Stimulated activated CD8-positive, alpha-beta memory T cell treated with anti-CD3 and anti-CD28 coated beads, Interleukin-4, amount 100 ng/mL, for 4 hours (primary cell): Measurements from ENCODE around the gene PLCXD1.
"Not testable (repeated sequence)": the region's sequence is repeated elsewhere in the genome, so short reads cannot be mapped to it uniquely, and the experiment has no call there.

ENCODE experiments used
- DNase-seq, 2 donors: peaks; one replicate each; pipeline ENCODE4 v3.0.0-alpha.2; 2020; ENCODE audit warnings: low read depth in 2 of 2, low spot score in 1 of 2

The PLCXD1 gene

GRCh38 chrX:291411-291901 is 10.3 kb downstream of the PLCXD1 start:
- no peak for DNase-seq

DNA sequence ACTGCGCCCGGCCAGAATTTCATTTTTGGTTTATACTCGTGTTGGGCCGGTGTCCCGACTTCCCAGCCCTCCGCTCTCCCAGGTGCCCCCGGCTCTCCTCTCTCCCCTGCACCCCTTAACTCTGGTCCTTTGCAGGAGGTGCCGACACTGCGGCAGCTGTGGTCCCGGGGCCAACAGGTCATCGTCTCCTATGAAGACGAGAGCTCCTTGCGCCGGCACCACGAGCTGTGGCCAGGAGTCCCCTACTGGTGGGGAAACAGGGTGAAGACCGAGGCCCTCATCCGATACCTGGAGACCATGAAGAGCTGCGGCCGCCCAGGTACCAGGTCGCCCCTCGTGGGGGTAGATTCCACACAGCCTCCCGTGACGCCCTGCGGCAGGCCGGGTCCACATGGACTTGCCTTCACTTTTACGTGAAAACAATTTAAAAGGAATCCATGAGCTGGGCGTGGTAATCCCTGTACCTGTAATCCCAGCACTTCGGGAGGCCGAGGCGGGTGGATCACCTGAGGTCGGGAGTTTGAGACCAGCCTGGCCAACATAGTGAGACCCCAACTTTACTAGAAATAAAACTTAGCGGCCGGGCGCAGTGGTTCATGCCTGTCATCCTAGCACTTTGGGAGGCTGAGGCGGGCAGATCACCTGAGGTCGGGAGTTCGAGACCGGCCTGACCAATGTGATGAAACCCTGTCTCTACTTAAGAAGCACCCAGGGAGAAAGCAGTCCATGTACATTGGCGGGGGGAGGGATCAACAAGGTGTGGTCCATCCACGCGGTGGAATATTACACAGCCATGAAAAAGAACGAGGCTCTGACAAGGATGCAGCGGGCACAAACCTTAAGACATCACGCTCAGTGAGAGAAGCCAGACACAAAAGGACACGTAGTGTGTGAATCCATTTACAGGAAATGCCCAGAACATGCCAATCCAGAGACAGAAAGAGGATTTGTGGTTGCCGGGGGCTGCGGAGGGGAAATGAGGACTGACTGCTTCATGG is 12.0 kb downstream of the PLCXD1 start:
- no peak for DNase-seq

- no peak for DNase-seq
Observed at GRCh38 chrX:295136-295535, 14.0 kb downstream of the PLCXD1 start.

- no peak for DNase-seq
Observed at GRCh38 chrX:298993-299392, 17.8 kb downstream of the PLCXD1 start.

GRCh38 chrX:300334-300733 is 19.2 kb downstream of the PLCXD1 start:
- DNase-seq: no peak

GRCh38 chrX:302975-303374 is 21.8 kb downstream of the PLCXD1 start:
- no peak for DNase-seq

DNA sequence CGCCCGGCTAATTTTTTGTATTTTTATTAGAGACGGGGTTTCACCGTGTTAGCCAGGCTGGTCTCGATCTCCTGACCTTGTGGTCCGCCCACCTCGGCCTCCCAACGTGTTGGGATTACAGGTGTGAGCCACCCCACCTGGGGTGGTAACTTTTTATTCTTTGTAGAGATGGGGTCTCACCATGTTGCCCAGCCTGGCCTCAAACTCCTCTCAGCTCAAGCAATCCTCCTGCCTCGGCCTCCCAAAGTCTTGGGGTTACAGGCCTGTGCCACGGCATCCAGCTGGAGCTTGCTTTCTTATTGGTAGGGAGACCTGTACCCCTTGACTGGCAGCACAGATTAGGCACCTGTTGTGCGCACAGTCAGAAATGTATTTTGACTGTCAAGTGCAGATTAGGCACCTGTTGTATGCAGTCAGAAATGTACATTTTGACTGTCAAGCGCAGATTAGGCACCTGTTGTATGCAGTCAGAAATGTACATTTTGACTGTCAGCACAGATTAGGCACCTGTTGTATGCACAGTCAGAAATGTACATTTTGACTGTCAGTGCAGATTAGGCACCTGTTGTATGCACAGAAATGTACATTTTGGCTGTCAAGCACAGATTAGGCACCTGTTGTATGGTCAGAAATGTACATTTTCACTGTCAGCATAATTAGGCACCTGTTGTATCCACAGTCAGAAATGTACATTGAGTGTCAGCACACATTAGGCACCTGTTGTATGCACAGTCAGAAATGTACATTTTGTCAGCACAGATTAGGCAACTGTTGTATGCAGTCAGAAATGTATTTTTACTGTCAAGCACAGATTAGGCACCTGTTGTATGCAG is 24.8 kb downstream of the PLCXD1 start:
- DNase-seq: not testable (repeated sequence)

GRCh38 chrX:306614-307251 is 25.6 kb downstream of the PLCXD1 start:
- not testable (repeated sequence) for DNase-seq

DNA sequence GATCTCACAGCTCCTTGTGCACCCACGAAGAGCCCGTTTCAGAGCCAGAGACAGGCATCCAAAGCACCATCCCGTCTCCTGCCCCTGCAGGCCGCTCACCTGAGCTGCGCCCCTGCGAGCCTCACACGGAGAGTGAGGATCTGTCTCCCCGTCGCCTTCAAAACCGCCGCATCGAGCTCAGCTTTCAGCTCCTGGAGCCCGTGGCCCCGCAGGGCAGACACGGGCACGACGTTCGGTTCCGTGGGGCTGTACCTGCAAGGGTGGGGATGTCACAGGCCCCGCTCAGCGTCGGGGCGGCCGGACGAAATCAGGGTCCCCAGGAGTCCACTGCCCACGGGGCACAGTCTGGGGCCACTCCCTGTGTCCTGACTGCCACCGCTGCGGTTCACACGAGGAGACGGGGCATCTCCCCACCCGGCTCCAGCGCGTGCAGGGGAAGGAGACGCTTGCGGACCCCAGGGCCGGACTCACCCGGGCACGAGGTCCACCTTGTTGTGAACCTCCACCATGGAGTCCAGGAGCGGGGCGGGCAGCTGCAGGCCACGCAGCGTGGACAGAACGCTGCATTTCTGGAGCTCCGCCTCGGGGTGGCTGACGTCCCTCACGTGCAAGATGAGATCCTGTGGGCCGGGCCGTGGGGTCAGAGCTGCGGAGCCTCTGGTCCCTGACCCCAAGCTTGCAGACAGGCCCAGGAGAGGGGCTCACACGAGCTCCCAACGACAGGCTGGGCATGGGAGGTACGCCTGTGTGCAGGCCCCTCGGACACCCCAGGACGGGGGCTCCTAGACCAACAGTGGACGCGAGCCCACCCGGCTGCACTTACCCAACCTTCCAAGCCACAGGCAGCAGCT is 26.3 kb downstream of the PLCXD1 start:
- DNase-seq: no peak

DNA sequence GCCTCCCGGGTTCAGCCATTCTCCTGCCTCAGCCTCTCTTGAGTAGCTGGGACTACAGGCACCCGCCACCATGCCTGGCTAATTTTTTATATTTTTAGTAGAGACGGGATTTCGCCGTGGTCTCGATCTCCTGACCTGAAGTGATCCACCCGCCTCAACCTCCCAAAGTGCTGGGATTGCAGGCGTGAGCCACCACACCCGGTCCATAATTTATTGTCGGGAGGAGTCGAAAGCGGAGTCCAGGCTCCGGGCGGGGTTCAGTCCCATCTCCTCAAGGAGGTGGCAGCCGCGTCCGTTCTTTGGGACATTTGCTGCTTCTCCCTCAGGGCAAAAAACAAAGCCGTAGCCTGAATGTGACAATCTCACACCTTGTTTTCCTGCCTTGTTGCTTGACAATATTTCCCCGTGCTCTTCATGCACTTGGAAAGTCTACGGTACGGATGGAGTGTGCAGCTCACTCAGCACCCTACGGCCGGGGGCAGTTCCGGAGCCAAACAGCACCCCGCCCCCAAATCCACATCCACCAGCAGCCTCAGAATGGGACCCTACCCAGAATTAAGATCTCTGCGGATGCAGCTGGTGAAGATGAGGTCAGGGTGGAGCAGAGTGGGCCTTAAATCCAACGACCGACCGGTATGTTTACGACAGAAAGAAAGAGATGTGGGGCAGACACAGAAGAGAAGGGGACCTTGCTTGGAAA is 27.8 kb downstream of the PLCXD1 start:
- no peak for DNase-seq

DNA sequence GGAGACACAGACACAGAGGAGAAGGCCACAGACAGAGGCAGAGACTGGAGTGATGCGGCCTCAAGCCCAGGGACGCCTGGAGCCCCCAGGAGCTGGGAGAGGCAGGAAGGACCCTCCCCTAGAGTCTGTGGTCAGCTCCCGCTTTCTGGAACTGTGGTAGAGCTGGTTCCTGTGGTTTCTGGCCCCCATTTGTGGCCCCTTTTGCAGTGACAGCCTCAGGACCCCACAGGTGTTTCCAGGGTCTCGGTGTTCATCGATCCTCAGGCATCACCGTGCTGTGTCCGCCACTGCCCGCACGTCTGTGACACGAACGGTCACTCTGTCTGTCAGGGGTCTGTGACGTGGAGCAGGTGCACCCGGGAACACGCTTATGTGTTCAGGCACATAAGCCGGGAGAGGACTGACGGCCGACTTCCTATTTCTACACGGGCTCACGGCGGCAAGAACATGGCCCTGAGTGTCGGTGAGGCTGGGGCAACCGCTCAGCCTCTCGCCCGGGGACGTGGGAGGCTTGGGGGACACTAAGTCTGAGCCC is 29.5 kb downstream of the PLCXD1 start:
- no peak for DNase-seq

DNA sequence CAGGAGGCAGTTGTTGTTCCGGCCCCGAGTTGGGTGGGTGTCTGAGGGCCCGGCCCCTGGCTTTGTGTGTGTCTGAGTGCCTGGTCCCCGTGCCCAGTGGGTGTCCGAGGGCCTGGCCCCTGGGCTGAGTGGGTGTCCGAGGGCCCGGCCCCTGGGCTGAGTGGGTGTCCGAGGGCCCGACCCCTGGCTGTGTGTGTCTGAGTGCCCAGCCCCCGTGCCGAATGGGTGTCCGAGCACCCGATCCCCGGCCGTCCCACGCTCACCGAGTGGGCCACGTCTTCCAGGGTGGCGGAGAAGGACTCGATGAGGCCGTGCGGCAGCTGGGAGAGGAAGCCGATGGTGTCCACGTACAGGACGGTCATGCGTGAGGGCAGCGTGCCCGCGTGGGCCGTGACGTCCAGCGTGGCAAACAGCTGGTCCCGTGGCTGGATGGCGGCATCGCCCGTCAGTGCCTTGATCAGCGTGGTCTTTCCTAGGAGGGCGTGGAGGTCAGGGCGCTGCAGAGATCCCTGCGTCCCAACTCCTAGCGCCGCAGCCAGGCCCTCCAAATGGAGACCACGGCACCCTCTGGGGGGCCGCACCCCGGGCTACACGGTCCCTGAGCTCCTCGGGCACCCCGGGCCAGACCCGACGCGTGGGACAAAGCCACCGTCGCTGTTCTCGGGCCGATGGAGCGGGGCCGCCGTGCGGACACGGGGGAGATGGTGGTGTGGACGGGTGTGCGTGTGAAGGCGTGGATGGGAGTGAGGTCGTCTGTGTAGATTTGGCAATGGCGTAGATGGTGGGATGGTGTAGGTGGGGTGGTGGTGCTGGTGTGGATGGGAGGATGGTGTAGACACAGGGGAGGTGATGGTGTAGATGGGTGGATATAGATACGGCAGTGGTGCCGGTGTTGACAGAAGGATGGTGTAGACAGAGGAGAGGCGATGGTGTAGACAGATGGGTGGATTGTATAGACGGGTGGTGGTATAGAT is 30.3 kb downstream of the PLCXD1 start:
- no peak for DNase-seq

GRCh38 chrX:312621-313331 is 31.6 kb downstream of the PLCXD1 start:
- DNase-seq: no peak

GRCh38 chrX:313546-313945 is 32.4 kb downstream of the PLCXD1 start:
- no peak for DNase-seq

GRCh38 chrX:314049-314448 is 32.9 kb downstream of the PLCXD1 start:
- DNase-seq: no peak

DNA sequence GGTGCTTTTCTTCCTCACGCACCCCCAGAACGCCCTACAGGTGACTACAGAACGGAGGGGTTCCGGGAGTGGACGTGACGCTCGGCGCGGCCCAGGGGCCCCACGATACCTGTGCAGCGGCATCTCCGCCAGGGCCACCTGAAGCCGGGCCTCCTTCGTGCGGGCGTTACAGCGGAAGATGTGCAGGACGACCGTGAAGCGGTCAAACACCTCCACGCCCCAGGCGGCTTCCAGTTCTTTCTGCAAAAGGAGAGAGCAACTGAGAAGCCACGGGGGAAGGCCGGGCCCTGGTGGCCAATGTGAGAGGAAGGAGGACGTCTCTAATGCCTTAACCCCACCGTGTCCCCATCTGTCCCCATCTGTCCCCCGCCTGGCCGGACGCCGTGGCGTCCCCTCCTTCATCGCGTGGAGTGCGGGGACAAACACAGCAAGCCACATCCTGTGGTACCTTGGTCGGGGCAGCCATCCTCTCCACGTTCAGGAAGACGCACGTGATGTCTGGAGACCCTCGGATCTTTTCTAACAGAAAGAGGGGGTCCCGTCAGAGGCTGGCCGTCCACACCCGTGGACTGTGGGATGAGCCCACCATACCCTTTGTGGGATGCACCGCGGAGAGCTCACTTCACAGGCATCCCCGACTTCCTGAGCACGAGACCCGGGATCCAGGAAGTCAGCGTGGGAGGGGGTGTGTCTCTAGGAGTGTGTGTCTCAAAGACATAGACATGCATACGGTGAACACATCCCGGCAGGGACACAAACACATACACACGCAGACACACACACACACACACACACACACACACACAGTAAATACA is 33.8 kb downstream of the PLCXD1 start:
- DNase-seq: no peak
